HG02610 (cell line): ENCODE data around the gene ACP5.
A peak's percentile ranks its signal among the peaks of the same experiment; 100 is the strongest.
"Not testable (repeated sequence)": the region's sequence is repeated elsewhere in the genome, so short reads cannot be mapped to it uniquely, and the experiment has no call there.

ENCODE experiments used
- ATAC-seq: cut with Tn5 transposase; IDR thresholded peaks from one replicate; pipeline ENCODE4 v1.9.1; 2021; ENCODE audit warnings: mild to moderate bottlenecking, moderate library complexity; ENCODE audit not compliant: unreplicated experiment

ACP5 gene

GRCh38 chr19:11580116-11580515 lies 2.7 kb upstream of the ACP5 start:
- no peak for ATAC-seq

GRCh38 chr19:11578258-11579142 lies 1.1 kb upstream of the ACP5 start:
- ATAC-seq, result no peak

- no peak for ATAC-seq
Observed at GRCh38 chr19:11576227-11576626, 1.2 kb downstream of the ACP5 start.

GRCh38 chr19:11574689-11575088 lies 2.8 kb downstream of the ACP5 start:
- ATAC-seq, result no peak

GRCh38 chr19:11573763-11574162 lies 3.7 kb downstream of the ACP5 start:
- not testable (repeated sequence) for ATAC-seq

- ATAC-seq, result not testable (repeated sequence)
Observed at GRCh38 chr19:11573354-11573753, 4.1 kb downstream of the ACP5 start.

GRCh38 chr19:11570039-11570462 lies 7.4 kb downstream of the ACP5 start:
- ATAC-seq, result no peak

GRCh38 chr19:11566164-11566563 lies 11.3 kb downstream of the ACP5 start:
- no peak for ATAC-seq

- ATAC-seq, result not testable (repeated sequence)
Observed at GRCh38 chr19:11565649-11565980, 11.8 kb downstream of the ACP5 start.

- ATAC-seq, result not testable (repeated sequence)
Observed at GRCh38 chr19:11564082-11564807, 13.2 kb downstream of the ACP5 start.

GRCh38 chr19:11563532-11563931 lies 13.9 kb downstream of the ACP5 start:
- no peak for ATAC-seq

- no peak for ATAC-seq
Observed at GRCh38 chr19:11560404-11561051, 16.9 kb downstream of the ACP5 start.

- peak; percentile 82 for ATAC-seq
Observed at GRCh38 chr19:11558881-11559828, 18.3 kb downstream of the ACP5 start, which contains the start of gene ELOF1. TSS of gene ELOF1 (minus strand) at chr19:11559230. CDS start at chr19:11554347, 4,883 bp downstream.

- ATAC-seq, result no peak
Observed at GRCh38 chr19:11556634-11557420, 20.6 kb downstream of the ACP5 start.

- ATAC-seq, result no peak
Observed at GRCh38 chr19:11555246-11555645, 22.2 kb downstream of the ACP5 start.

- no peak for ATAC-seq
Observed at GRCh38 chr19:11554160-11554559, 23.3 kb downstream of the ACP5 start.

GRCh38 chr19:11552666-11553372 lies 24.6 kb downstream of the ACP5 start:
- ATAC-seq, result no peak

GRCh38 chr19:11551603-11552235 lies 25.7 kb downstream of the ACP5 start:
- no peak for ATAC-seq
